Measurements from ENCODE around the gene HLA-DOA. TPM values are rescaled to one million over a fixed set of nuclear protein-coding genes. Genes with fewer than 3 reads are reported as not detected.

Gene HLA-DOA
- total and polyA plus RNA-seq, 2 of the 8 experiments (the other 6 are each of a cell fraction or from before 2014, with no cell fraction given): 23.7 to 89.0 TPM

DNA sequence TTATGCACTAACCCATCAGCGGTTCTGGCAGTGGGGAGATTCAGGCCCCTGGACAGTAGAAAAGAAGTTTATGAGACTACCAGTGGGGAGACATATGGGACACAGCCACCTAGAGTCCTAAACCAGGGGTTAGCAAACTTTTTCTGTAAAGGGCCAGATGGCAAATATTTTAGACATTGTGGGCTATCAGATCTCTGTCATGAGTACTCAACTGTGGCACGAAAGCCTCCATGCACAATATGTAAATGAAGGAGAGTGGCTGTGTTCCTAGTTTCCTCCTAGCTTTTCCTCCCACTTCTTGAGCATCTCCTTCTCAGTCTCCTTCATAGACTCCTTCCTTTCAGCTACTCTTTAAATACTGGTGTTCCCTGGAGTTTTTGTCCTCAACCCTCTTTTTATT lies 53.2 kb downstream of the HLA-DOA start:
- Histone ChIP-seq H2BK12ac (ENCODE audit: low read depth, low read length) (no peak overlapping the region), H4K20me1 (replicated peaks in 1 of 2; ENCODE audit: control insufficient read depth in 1 of 2, insufficient read depth in 2 of 2, low read length in 2 of 2) (peaks cover 0 to 9% of the 10 kb centered on the region in 2 experiments), H3K4ac (replicated peaks; ENCODE audit: insufficient read length, low read depth, low read length) (no peak overlapping the region), H3K36me3 (ENCODE audit: control insufficient read depth in 2 of 4, insufficient read depth in 4 of 4, low read length in 3 of 4) (no peaks in the 10 kb centered on the region), H2AK5ac (ENCODE audit: low read depth, low read length) (no peak overlapping the region), H3K4me1 (replicated peaks in 1 of 4; ENCODE audit: control insufficient read depth in 3 of 4, insufficient read depth in 4 of 4, low read length in 3 of 4) (peaks cover 0 to 10% (median 3%) of the 10 kb centered on the region in 4 experiments; a peak in 5 of 7 replicates), H3K23me2 (ENCODE audit: low read depth, low read length) (0 out of 2 replicates have a peak, but pooled peaks cover 4% of the 10 kb centered on the region), H2BK20ac (ENCODE audit: low read length) (no peak overlapping the region), H4K5ac (ENCODE audit: insufficient read length, low read depth, low read length) (no peak overlapping the region), H4K8ac (ENCODE audit: extremely low read depth, insufficient read depth, low read length) (no peak overlapping the region), H3K4me3 (ENCODE audit: extremely low read depth in 1 of 4, insufficient read depth in 2 of 4, low read depth in 3 of 4, low read length in 4 of 4) (no peak overlapping the region), H3K56ac (replicated peaks; ENCODE audit: insufficient read length, low read depth, low read length) (no peak overlapping the region), H2AFZ (ENCODE audit: low read length) (no peak overlapping the region), H3K14ac (ENCODE audit: insufficient read length) (no peak overlapping the region), H3K79me2 (ENCODE audit: control insufficient read depth in 1 of 2, insufficient read depth in 2 of 2, low read length in 2 of 2) (peaks cover 0 to 6% of the 10 kb centered on the region in 2 experiments; a peak in 3 of 4 replicates), H2BK5ac (ENCODE audit: low read depth, low read length) (no peak overlapping the region), H3K4me2 (ENCODE audit: insufficient read depth in 1 of 2, low read depth in 2 of 2, low read length in 2 of 2) (no peak overlapping the region), H2BK15ac (ENCODE audit: low read length) (no peak overlapping the region), H4K91ac (replicated peaks; ENCODE audit: insufficient read length, low read length) (no peak overlapping the region), H2BK120ac (replicated peaks; ENCODE audit: low read depth, low read length) (no peak overlapping the region), H3K27me3 (replicated peaks in 1 of 4; ENCODE audit: control insufficient read depth in 3 of 4, extremely low read depth in 1 of 4, insufficient read depth in 3 of 4, low read length in 3 of 4) (no peaks in the 10 kb centered on the region; a peak in 1 of 7 replicates), H3K9me3 (ENCODE audit: insufficient read depth in 2 of 2, low read depth in 1 of 2, low read length in 1 of 2) (no peaks in the 10 kb centered on the region), H3K27ac (ENCODE audit: low read depth, low read length) (no peak overlapping the region), H3K18ac (ENCODE audit: extremely low read depth, low read length) (no peak overlapping the region), H3K23ac (ENCODE audit: insufficient read length) (no peak overlapping the region), H3K79me1 (ENCODE audit: low read depth, low read length) (no peaks in the 10 kb centered on the region), H3K9ac (replicated peaks in 1 of 4; ENCODE audit: extremely low read depth in 1 of 4, low read depth in 3 of 4, low read length in 3 of 4) (no peak overlapping the region)
- DNase-seq (ENCODE audit: low read depth in 1 of 2, low spot score in 2 of 2) (no peak), FAIRE-seq (no peak)
- ChIA-PET POLR2A (ENCODE audit: partially characterized antibody) (interaction anchor here (0.6 to 33.3 kb wide), 2 partner anchors 24 kb away, joined by 3 to 1158 read pairs; partner anchors contain the start of gene BRD2), CTCF (ENCODE audit: partially characterized antibody) (interaction anchor here (0.8 to 11.1 kb wide), 9 partner anchors 9 to 111 kb away, joined by 4 to 168 read pairs (median 22); partner anchors contain the start of genes BRD2 and HLA-DMB)
- no peak for TF ChIP-seq CBX5 (IDR thresholded peaks at IDR 0.05; ENCODE audit: low read depth, low read length)
- no peak for TF ChIP-seq TEAD4 (IDR thresholded peaks at IDR 0.05; ENCODE audit: low read depth, low read length)
- TF ChIP-seq RFX5 (IDR thresholded peaks at IDR 0.05; ENCODE audit: borderline replicate concordance, low read depth, low read length): no peak
- TF ChIP-seq RAD21 (IDR thresholded peaks at IDR 0.05 in 1 of 2, conservative IDR thresholded peaks at IDR 0.05 in 1 of 2; ENCODE audit: low read depth in 2 of 2, low read length in 2 of 2): no peak
- no peak for TF ChIP-seq CHD2 (IDR thresholded peaks at IDR 0.05; ENCODE audit: low read length)
- no peak for TF ChIP-seq POLR2AphosphoS5 (IDR thresholded peaks at IDR 0.05; ENCODE audit: low read depth, low read length)
- TF ChIP-seq NRF1 (IDR thresholded peaks at IDR 0.05; ENCODE audit: low read depth, low read length): no peak
- TF ChIP-seq CTBP2 (IDR thresholded peaks at IDR 0.05; ENCODE audit: borderline replicate concordance, insufficient read depth, insufficient read length, low read length): no peak
- WGBS, 2 experiments (ENCODE audit: extremely low coverage in 1 of 2, insufficient coverage in 1 of 2, insufficient read length in 1 of 2, insufficient replicate concordance in 2 of 2, low coverage in 1 of 2, low lambda C conversion rate in 2 of 2, missing lambda C conversion rate in 1 of 2): 83% methylated on average over 2 of the region's 2 CpGs; no CpG with 5 or more reads in 1 of the 2 experiments

All from H1 (cell line).